ENCODE data around the gene TCF12.
"Not testable (repeated sequence)": the region's sequence is repeated elsewhere in the genome, so short reads cannot be mapped to it uniquely, and the experiment has no call there.

Gene TCF12

GRCh38 chr15:57158997-57159668, 240.7 kb downstream of the TCF12 start:
- Histone ChIP-seq H3K4me3 (ENCODE audit: low read depth, low read length) (no peak overlapping the region), H3K4me1 (peaks cover 10% of the 10 kb centered on the region), H3K9me3 (no peaks in the 10 kb centered on the region), H3K27me3 (no peaks in the 10 kb centered on the region), H3K36me3 (no peaks in the 10 kb centered on the region)
- no peak for TF ChIP-seq CTCF (IDR thresholded peaks at IDR 0.05; ENCODE audit: low read depth, low read length)
- no peak for DNase-seq

DNA sequence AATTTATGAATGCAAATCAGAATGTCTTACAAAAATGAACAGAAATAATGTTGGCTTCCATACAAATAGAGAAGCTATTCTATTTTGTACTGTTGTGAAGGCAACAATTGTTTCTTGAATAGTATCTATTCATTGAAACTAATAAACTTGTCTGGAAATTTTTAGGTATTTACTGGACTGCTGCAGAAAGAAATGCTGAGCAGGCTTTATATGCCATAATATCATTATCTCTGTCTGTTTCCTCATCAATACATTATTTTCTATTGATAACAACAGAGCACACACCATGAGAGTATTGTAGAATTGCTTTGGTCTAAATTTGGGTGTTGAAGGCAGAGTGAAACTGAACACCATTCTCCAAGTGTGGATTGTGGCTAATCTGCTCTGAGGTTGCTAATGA, 241.3 kb downstream of the TCF12 start:
- Histone ChIP-seq H3K4me1 (peaks cover 10% of the 10 kb centered on the region), H3K4me3 (ENCODE audit: low read depth, low read length) (no peak overlapping the region), H3K27me3 (no peaks in the 10 kb centered on the region), H3K9me3 (no peaks in the 10 kb centered on the region), H3K36me3 (no peaks in the 10 kb centered on the region)
- no peak for DNase-seq
- no peak for TF ChIP-seq CTCF (IDR thresholded peaks at IDR 0.05; ENCODE audit: low read depth, low read length)

DNA sequence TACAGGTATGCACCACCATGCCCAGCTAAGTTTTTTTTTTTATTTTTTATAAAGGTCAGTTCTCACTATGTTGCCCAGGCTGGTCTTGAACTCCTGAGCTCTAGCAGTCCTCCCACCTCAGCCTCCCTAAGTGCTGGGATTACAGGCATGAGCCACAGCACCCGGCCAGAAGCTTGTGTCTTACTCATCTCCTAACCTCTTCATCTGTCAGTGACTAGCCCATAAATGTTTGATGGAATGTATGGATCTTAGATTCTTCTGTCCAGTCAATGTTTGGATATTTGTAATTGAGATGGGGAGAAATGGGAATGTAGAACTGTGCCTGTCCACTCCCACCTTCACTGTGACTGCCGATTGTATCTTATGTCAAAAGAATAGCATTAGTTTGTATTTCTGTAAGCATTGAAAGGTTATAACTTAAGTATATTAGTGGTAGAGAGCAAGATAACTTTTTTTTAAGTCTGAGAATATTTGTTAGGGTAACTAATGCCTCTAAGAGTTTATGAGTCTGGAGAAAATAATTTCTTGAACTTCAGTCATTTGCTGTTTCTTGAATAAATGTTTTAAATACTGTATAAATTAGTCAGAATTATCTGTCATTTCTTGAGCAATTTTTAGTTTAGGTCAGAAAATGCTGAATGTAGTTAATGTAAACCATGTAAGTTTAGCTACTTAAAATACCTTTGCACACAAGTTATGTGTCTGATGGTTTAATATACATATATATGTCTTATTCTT, 242.5 kb downstream of the TCF12 start:
- no peaks in the 10 kb centered on the region for H3K36me3 ChIP-seq
- DNase-seq, result no peak
- no peaks in the 10 kb centered on the region for H3K9me3 ChIP-seq
- no peaks in the 10 kb centered on the region for H3K27me3 ChIP-seq
- no peak for TF ChIP-seq CTCF (IDR thresholded peaks at IDR 0.05; ENCODE audit: low read depth, low read length)
- H3K4me1 ChIP-seq, result peaks cover 10% of the 10 kb centered on the region
- H3K4me3 ChIP-seq (ENCODE audit: low read depth, low read length), result no peak overlapping the region

- H3K9me3 ChIP-seq; H3K4me1 ChIP-seq; H3K27me3 ChIP-seq; H3K4me3 ChIP-seq (ENCODE audit: low read depth, low read length); H3K36me3 ChIP-seq; DNase-seq: not testable (repeated sequence)
Measured at GRCh38 chr15:57164251-57164650, 245.8 kb downstream of the TCF12 start.

DNA sequence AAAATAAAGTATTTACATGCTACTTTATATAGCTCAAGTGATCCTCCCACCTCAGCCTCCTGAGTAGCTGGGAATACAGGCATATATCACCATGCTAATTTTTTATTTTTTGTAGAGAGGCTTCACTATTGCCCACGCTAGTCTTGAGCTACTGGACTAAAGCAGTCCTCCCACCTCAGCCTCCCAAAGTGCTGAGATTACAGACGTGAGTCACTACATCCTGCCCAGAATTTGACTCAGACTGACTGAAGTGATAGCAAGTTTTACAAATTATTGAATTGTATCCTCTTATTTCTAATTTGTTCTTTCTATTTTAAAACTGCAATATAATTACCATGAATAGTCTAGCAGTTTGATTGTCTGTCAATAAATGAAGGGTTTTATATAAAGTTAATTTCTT, 247.5 kb downstream of the TCF12 start:
- H3K27me3 ChIP-seq, result no peaks in the 10 kb centered on the region
- TF ChIP-seq CTCF (IDR thresholded peaks at IDR 0.05; ENCODE audit: low read depth, low read length), result no peak
- H3K4me3 ChIP-seq (ENCODE audit: low read depth, low read length), result no peak overlapping the region
- no peaks in the 10 kb centered on the region for H3K36me3 ChIP-seq
- no peak for DNase-seq
- no peaks in the 10 kb centered on the region for H3K4me1 ChIP-seq
- no peaks in the 10 kb centered on the region for H3K9me3 ChIP-seq

GRCh38 chr15:57167821-57168395, 249.5 kb downstream of the TCF12 start:
- no peaks in the 10 kb centered on the region for H3K27me3 ChIP-seq
- no peak for DNase-seq
- no peak for TF ChIP-seq CTCF (IDR thresholded peaks at IDR 0.05; ENCODE audit: low read depth, low read length)
- peaks cover 9% of the 10 kb centered on the region for H3K4me1 ChIP-seq
- H3K9me3 ChIP-seq, result no peaks in the 10 kb centered on the region
- no peaks in the 10 kb centered on the region for H3K36me3 ChIP-seq
- no peak overlapping the region for H3K4me3 ChIP-seq (ENCODE audit: low read depth, low read length)
